Neural cell (in vitro differentiated cells): ENCODE measurements around the gene PRPF38B. TPM values are rescaled to one million over a fixed set of nuclear protein-coding genes. Genes with fewer than 3 reads are reported as not detected.

Experiments
- H2AFZ ChIP-seq: fragments of 200-600, 300-800 bp; sonication (generic), shearing (Covaris generic); 2 replicates; pipeline ENCODE4 v1.6.0; 2014; ENCODE audit warnings: low read depth, mild to moderate bottlenecking, antibody characterized with exemption, low read length, moderate library complexity
- H3F3A ChIP-seq: fragments of 200-600 bp; shearing (Covaris generic); 2 replicates; pipeline ENCODE4 v1.6.1; 2016; ENCODE audit warnings: mild to moderate bottlenecking, moderate library complexity, mixed read lengths, antibody characterized with exemption, low read length; ENCODE audit not compliant: insufficient read depth, poor library complexity, severe bottlenecking
- H3K27ac ChIP-seq: fragments of 200-600, 300-800 bp; sonication (generic), shearing (Covaris generic); 2 replicates; pipeline ENCODE4 v1.5.1; 2014; ENCODE audit warnings: mild to moderate bottlenecking, low read length, moderate library complexity
- H3K27me3 ChIP-seq: fragments of 300-800, 200-600 bp; sonication (generic), shearing (Covaris generic); 2 replicates; pipeline ENCODE4 v1.6.0; 2014; ENCODE audit warnings: mild to moderate bottlenecking, low read depth, low read length, moderate library complexity; ENCODE audit not compliant: insufficient read depth
- H3K36me3 ChIP-seq: fragments of 300-800, 200-600 bp; sonication (generic), shearing (Covaris generic); 2 replicates; pipeline ENCODE4 v1.5.1; 2014; ENCODE audit warnings: mild to moderate bottlenecking, antibody characterized with exemption, low read length, moderate library complexity; ENCODE audit not compliant: insufficient read depth
- H3K4me2 ChIP-seq: fragments of 300-800, 200-600 bp; sonication (generic), shearing (Covaris generic); 2 replicates; pipeline ENCODE4 v1.6.0; 2014; ENCODE audit warnings: mild to moderate bottlenecking, low read length
- H3K4me3 ChIP-seq: fragments of 300-800, 200-600 bp; sonication (generic), shearing (Covaris generic); 2 replicates; pipeline ENCODE4 v1.5.1; 2014; ENCODE audit warnings: mild to moderate bottlenecking, low read length, moderate library complexity
- H3K79me2 ChIP-seq: fragments of 200-600 bp; shearing (Covaris generic); replicated peaks from 2 replicates; pipeline ENCODE4 v1.6.0; 2014; ENCODE audit warnings: mild to moderate bottlenecking, low read length, moderate library complexity; ENCODE audit not compliant: insufficient read depth
- H3K9ac ChIP-seq: fragments of 300-800, 200-600 bp; sonication (generic), shearing (Covaris generic); 2 replicates; pipeline ENCODE4 v1.6.1; 2016; ENCODE audit warnings: mild to moderate bottlenecking, low read length, mixed read lengths
- H3K9me2 ChIP-seq: fragments of 200-600 bp; shearing (Covaris generic); 2 replicates; pipeline ENCODE4 v1.6.1; 2016; ENCODE audit warnings: mild to moderate bottlenecking, low read length, mixed read lengths; ENCODE audit not compliant: insufficient read depth
- H3K9me3 ChIP-seq: fragments of 200-600, 300-800 bp; sonication (generic), shearing (Covaris generic); 2 replicates; pipeline ENCODE4 v1.6.1; 2016; ENCODE audit warnings: mild to moderate bottlenecking, mixed run types, low read length, moderate library complexity, mixed read lengths
- H4K20me1 ChIP-seq: fragments of 200-600 bp; shearing (Covaris generic); 2 replicates; pipeline ENCODE4 v1.6.1; 2016; ENCODE audit warnings: mild to moderate bottlenecking, mixed run types; ENCODE audit not compliant: insufficient read depth
- EP300 ChIP-seq: fragments of 450-650 bp; conservative IDR thresholded peaks from 2 replicates; pipeline ENCODE4 v1.6.1; 2014; ENCODE audit warnings: antibody characterized with exemption, mild to moderate bottlenecking, moderate library complexity; ENCODE audit not compliant: poor library complexity, severe bottlenecking
- EZH2 ChIP-seq: fragments of 200-600, 300-800 bp; shearing (Covaris generic), sonication (generic); IDR thresholded peaks from 2 replicates; pipeline ENCODE4 v1.6.1; 2014; ENCODE audit warnings: antibody characterized with exemption, low read length, borderline replicate concordance, mild to moderate bottlenecking; ENCODE audit not compliant: insufficient read depth, poor library complexity, severe bottlenecking
- MXI1 ChIP-seq: fragments of 450-650 bp; conservative IDR thresholded peaks from 2 replicates; pipeline ENCODE4 v1.6.1; 2014; ENCODE audit warnings: antibody characterized with exemption, mild to moderate bottlenecking; ENCODE audit not compliant: poor library complexity, severe bottlenecking
- POLR2AphosphoS5 ChIP-seq: IDR thresholded peaks from 2 replicates; pipeline ENCODE4 v1.6.1; 2012
- RAD21 ChIP-seq: fragments of 450-650 bp; conservative IDR thresholded peaks from 2 replicates; pipeline ENCODE4 v1.6.1; 2014; ENCODE audit warnings: antibody characterized with exemption, mild to moderate bottlenecking, moderate library complexity
- SMC3 ChIP-seq: fragments of 450-650 bp; conservative IDR thresholded peaks from 2 replicates; pipeline ENCODE4 v1.6.1; 2014; ENCODE audit warnings: antibody characterized with exemption, mild to moderate bottlenecking, moderate library complexity; ENCODE audit not compliant: poor library complexity
- TAF1 ChIP-seq: IDR thresholded peaks from 2 replicates; pipeline ENCODE4 v1.6.1; 2012; ENCODE audit warnings: low read depth
- polyA plus RNA-seq: library from polyadenylated mRNA; depleted of rRNA; stranded (reverse); fragments of >200 nt; gene quantifications from 2 replicates; pipeline ENCODE4 v1.2.3, GENCODE V29; 2014
- TF ChIP-seq, protein P1 (sequence below): IDR thresholded peaks from 2 replicates; pipeline ENCODE4 v1.6.1; 2012; ENCODE audit warnings: borderline replicate concordance
- TF ChIP-seq, protein P2 (sequence below): fragments of 450-650 bp; IDR thresholded peaks from 2 replicates; pipeline ENCODE4 v1.5.1; 2014; ENCODE audit warnings: antibody characterized with exemption, mild to moderate bottlenecking, moderate library complexity; ENCODE audit not compliant: poor library complexity, severe bottlenecking

PRPF38B gene
- polyA plus RNA-seq, 1 donor from 2014 or later, result 31.9 TPM

DNA sequence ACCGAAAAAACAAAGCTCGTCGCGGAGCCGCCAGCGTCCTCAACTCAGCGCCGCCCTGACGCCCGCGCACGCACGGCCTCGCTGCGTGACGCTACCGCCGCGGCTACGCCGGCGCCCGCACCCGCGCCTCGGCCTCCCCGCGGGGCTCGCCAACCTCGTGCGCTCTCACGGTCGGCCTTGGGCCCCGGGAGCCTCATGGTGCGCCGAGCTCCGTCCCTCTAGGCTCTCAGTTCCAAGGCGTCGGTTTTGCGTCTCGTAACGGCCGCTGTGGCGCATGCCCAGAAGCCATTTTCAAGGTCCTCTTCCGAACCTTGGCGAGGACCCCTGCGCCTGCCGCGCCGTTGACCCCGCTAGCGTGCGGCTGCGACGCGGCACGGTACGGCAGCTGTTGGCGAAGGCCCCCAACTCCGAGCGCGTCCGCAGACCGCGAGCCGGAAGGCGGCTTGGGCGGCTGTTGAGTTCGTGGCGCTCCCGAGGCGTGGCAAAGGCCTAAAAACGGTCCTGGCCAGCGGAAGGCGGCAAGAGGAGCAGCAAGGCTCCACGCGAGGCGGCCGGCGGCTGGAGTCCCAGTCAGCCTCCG, 31.0 kb upstream of the PRPF38B start, which contains the start of gene HENMT1:
Gene HENMT1 (minus strand): TSS at position 64 of the 580 bp plus-strand sequence. CDS start 1,209 bp downstream, outside the sequence.
- no peaks in the 10 kb centered on the region for H3F3A ChIP-seq
- peak within 1 kb of the TSS; percentile 3 for H3K9ac ChIP-seq
- H3K79me2 ChIP-seq, result no peaks in the 10 kb centered on the region
- H3K27ac ChIP-seq, result no peak within 1 kb of the TSS
- H3K9me2 ChIP-seq, result no peaks in the 10 kb centered on the region
- H3K4me2 ChIP-seq, result no peak within 1 kb of the TSS
- H3K36me3 ChIP-seq, result no peaks in the 10 kb centered on the region
- no peaks in the 10 kb centered on the region for H3K27me3 ChIP-seq
- H4K20me1 ChIP-seq, result no peaks in the 10 kb centered on the region
- no peak within 1 kb of the TSS for H2AFZ ChIP-seq
- no peaks in the 10 kb centered on the region for H3K9me3 ChIP-seq
- TF ChIP-seq, protein P1, sequence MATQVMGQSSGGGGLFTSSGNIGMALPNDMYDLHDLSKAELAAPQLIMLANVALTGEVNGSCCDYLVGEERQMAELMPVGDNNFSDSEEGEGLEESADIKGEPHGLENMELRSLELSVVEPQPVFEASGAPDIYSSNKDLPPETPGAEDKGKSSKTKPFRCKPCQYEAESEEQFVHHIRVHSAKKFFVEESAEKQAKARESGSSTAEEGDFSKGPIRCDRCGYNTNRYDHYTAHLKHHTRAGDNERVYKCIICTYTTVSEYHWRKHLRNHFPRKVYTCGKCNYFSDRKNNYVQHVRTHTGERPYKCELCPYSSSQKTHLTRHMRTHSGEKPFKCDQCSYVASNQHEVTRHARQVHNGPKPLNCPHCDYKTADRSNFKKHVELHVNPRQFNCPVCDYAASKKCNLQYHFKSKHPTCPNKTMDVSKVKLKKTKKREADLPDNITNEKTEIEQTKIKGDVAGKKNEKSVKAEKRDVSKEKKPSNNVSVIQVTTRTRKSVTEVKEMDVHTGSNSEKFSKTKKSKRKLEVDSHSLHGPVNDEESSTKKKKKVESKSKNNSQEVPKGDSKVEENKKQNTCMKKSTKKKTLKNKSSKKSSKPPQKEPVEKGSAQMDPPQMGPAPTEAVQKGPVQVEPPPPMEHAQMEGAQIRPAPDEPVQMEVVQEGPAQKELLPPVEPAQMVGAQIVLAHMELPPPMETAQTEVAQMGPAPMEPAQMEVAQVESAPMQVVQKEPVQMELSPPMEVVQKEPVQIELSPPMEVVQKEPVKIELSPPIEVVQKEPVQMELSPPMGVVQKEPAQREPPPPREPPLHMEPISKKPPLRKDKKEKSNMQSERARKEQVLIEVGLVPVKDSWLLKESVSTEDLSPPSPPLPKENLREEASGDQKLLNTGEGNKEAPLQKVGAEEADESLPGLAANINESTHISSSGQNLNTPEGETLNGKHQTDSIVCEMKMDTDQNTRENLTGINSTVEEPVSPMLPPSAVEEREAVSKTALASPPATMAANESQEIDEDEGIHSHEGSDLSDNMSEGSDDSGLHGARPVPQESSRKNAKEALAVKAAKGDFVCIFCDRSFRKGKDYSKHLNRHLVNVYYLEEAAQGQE, result no peak
- TF ChIP-seq EP300 (no peak), TAF1 (no peak), EZH2 (no peak), POLR2AphosphoS5 (no peak), SMC3 (no peak)
- TF ChIP-seq, protein P2, sequence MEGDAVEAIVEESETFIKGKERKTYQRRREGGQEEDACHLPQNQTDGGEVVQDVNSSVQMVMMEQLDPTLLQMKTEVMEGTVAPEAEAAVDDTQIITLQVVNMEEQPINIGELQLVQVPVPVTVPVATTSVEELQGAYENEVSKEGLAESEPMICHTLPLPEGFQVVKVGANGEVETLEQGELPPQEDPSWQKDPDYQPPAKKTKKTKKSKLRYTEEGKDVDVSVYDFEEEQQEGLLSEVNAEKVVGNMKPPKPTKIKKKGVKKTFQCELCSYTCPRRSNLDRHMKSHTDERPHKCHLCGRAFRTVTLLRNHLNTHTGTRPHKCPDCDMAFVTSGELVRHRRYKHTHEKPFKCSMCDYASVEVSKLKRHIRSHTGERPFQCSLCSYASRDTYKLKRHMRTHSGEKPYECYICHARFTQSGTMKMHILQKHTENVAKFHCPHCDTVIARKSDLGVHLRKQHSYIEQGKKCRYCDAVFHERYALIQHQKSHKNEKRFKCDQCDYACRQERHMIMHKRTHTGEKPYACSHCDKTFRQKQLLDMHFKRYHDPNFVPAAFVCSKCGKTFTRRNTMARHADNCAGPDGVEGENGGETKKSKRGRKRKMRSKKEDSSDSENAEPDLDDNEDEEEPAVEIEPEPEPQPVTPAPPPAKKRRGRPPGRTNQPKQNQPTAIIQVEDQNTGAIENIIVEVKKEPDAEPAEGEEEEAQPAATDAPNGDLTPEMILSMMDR, result no peak
- peak within 1 kb of the TSS; percentile 62 for H3K4me3 ChIP-seq

DNA sequence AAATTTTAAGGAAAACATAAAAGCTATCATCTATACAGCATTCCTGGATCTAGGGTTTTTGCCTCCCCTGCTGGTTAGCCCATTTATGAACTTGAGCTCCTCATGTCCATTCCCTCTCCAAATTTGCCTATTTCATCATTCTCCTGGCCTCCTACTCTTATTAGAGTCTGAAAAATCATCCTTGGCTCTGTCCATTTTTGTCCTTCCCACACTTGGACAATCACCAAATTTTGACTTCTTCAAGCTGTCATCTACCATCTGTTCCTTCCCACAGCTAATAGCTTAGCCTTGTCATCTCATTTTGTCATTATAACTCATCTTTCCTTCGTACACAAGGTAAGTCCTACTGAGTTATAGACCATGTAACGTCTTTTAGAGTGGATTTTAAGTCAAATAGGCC, 29.0 kb upstream of the PRPF38B start:
- H3K4me2 ChIP-seq, result no peak overlapping the region
- no peak for TF ChIP-seq TAF1
- H3K27me3 ChIP-seq, result no peaks in the 10 kb centered on the region
- no peak overlapping the region for H3K9ac ChIP-seq
- no peaks in the 10 kb centered on the region for H4K20me1 ChIP-seq
- H2AFZ ChIP-seq, result no peak overlapping the region
- no peak overlapping the region for H3K4me3 ChIP-seq
- no peaks in the 10 kb centered on the region for H3K9me2 ChIP-seq
- no peaks in the 10 kb centered on the region for H3K79me2 ChIP-seq
- no peak overlapping the region for H3K27ac ChIP-seq
- H3F3A ChIP-seq, result no peaks in the 10 kb centered on the region
- H3K9me3 ChIP-seq, result no peaks in the 10 kb centered on the region
- no peaks in the 10 kb centered on the region for H3K36me3 ChIP-seq

DNA sequence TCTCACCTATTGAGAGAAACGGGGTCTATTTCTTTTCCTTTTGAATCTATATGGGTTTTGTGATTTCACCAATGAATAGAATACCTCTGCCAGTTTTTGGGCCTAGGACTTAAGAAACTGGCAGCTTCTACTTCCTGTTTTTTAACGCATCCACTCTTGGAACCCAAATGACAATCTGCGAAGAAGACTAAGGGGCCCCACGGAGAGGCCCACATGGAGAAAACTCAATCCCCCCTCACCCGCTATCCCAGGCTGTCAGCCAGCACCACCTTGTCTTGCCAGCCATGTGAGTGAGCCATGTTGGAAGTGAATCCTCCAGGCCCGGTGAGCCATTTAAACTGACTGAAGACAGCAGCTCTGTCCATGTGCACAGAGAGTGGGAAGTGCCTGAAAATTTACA, 27.6 kb upstream of the PRPF38B start:
- H3K36me3 ChIP-seq, result no peaks in the 10 kb centered on the region
- H3K4me2 ChIP-seq, result no peak overlapping the region
- H3K27me3 ChIP-seq, result no peaks in the 10 kb centered on the region
- H3K9me3 ChIP-seq, result no peaks in the 10 kb centered on the region
- no peak overlapping the region for H3K4me3 ChIP-seq
- H4K20me1 ChIP-seq, result no peaks in the 10 kb centered on the region
- no peak overlapping the region for H2AFZ ChIP-seq
- no peaks in the 10 kb centered on the region for H3K9me2 ChIP-seq
- H3F3A ChIP-seq, result no peaks in the 10 kb centered on the region
- TF ChIP-seq, protein P2, result no peak
- TF ChIP-seq RAD21, result no peak
- TF ChIP-seq EZH2, result no peak
- TF ChIP-seq SMC3, result no peak
- TF ChIP-seq, protein P1, result no peak
- no peak for TF ChIP-seq TAF1
- TF ChIP-seq POLR2AphosphoS5, result no peak
- TF ChIP-seq MXI1, result no peak
- TF ChIP-seq EP300, result no peak
- no peaks in the 10 kb centered on the region for H3K79me2 ChIP-seq
- H3K9ac ChIP-seq, result no peak overlapping the region
- no peak overlapping the region for H3K27ac ChIP-seq
